ENCODE data around the gene GALM. TPM values are rescaled to one million over a fixed set of nuclear protein-coding genes. Genes with fewer than 3 reads are reported as not detected.

Gene GALM
- total and polyA plus RNA-seq, 2 of the 8 experiments (the other 6 are each of a cell fraction or from before 2014, with no cell fraction given) = 9.9 to 13.1 TPM

- TF ChIP-seq CTBP2 (IDR thresholded peaks at IDR 0.05; ENCODE audit: borderline replicate concordance, insufficient read depth, insufficient read length, low read length) = no peak
- TF ChIP-seq JUND (IDR thresholded peaks at IDR 0.05; ENCODE audit: low read length) = no peak
These were observed 110.0 kb downstream of the GALM start (continued) for GRCh38 chr2:38775921-38776225.
